K562 treated with DMSO at 1 percent for 12 hours (cell line): ENCODE measurements around the gene NMNAT1. TPM values are rescaled to one million over a fixed set of nuclear protein-coding genes. Genes with fewer than 3 reads are reported as not detected.

Experiments used
- total RNA-seq: library from RNA; unstranded; fragments of 300-600 nt; gene quantifications from 2 replicates; pipeline ENCODE4 v1.2.3, GENCODE V29; 2022; ENCODE audit not compliant: insufficient read depth

NMNAT1 gene
- total RNA-seq: 8.7 and 18.1 TPM in 2 replicates

DNA sequence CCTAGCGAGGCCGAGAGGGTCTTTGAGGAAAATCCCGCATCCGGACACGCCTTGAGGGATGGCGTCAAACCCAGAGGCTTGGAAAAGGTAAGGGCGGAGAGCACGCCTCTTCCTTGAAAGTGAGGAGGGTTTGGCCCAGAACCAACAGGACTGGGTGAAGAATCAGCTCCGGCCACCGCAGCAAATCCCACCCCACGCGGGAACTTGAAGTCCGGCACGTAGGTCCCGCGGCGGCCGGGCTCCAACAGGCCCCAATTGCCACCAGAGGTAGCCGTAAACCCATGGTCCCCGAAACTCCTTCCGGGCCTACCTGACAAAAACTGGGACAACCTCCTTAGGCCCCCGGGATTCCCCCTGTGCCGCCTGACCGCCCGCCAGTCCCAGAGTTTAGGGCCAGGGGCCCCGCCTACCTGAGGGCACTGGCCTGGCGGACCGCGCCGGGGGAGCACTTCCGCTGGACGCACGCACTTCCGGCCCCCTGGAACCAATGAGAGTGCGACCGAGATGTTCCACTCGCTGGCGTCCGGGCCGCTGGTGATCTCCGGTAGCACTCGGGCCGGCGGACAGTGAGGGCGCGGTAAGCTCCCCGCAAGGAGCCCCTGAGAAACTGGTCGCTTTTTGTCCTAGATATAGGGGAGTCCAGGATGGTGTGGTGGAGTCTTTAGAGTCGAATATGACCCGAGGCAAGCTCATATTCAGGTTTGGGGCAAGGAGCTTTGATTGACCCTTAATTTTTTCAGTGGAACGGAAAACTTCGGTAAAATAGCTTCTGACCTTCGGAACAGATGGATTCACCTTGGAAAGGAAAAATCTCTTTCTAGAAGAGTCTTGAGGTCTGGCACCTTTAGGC, at the start of gene NMNAT1, which contains the start of gene LZIC:
Gene NMNAT1 (plus strand): TSS at position 537 of the 850 bp plus-strand sequence. CDS start 28,599 bp downstream, outside the sequence.
Gene LZIC (minus strand): TSS at position 453 of the 850 bp plus-strand sequence. CDS start 6,772 bp downstream, outside the sequence.

DNA sequence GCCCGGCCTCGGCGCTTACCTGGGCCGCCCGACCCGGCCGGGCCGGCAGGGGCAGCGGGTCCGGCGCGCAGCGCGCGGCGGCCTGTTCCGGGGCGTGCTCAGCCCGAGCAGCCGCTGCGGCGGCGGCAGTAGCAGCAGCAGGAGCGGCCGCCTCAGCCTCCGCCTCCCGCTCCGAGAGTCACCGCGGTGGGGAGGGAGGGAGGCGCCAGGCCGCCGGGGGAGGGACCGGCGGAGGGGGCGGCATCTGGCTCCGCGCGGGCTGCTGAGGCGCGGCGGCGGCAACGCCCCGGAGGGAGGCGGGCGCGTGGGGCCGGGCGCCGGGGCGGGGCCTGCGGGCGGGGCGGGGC, 33.2 kb upstream of the NMNAT1 start, which contains the start of gene CTNNBIP1:
Gene CTNNBIP1 (minus strand): TSS at position 194 of the 347 bp plus-strand sequence. CDS start 38,205 bp downstream, outside the sequence.

DNA sequence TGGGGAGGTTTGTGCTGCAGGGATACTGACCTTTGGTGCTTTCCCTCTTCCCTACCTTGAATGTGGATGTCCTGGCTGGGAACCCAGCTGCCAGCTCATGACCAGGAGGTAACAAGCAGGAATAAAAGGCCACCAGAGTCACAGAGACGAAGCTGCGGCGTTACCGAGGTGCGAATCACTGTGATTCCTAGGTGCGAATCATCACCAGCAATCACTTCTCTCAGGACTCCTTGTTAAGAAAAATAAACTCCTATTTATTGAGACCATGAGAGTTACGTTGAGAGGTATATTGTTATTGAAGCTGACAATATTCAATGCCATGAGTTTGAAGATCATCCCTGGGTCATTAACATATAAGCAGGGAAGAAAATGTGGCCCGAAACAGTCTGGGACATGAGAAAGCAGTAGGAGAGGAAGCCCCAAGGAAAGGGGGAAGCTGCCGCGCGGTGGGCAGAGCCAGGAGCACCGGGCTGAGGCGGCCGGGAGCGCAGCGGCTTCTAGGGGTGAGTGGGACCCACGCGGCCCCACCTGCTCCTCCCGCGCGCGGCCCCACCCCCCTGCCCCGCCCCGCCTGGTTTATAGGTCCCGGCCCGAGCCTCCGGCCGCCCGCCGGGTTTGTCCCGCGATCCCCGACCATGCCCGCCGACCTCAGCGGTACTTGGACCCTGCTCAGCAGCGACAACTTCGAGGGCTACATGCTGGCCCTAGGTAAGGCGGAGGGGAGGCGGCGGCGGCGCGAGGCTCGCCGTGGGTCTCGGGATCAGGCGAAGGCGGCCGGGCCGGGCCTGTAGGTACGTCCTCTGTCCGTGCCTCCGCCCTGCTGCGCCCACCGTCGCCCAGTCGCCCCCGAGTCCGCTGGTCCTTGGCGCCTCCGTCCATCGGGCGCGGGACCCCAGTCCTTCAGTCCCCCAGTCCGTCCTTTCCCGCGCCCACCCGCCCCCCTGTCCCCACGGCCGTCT, 53.6 kb downstream of the NMNAT1 start, which contains the start of gene RBP7:
Gene RBP7 (plus strand): TSS at position 605 of the 959 bp plus-strand sequence. CDS start 31 bp downstream, at position 636.

DNA sequence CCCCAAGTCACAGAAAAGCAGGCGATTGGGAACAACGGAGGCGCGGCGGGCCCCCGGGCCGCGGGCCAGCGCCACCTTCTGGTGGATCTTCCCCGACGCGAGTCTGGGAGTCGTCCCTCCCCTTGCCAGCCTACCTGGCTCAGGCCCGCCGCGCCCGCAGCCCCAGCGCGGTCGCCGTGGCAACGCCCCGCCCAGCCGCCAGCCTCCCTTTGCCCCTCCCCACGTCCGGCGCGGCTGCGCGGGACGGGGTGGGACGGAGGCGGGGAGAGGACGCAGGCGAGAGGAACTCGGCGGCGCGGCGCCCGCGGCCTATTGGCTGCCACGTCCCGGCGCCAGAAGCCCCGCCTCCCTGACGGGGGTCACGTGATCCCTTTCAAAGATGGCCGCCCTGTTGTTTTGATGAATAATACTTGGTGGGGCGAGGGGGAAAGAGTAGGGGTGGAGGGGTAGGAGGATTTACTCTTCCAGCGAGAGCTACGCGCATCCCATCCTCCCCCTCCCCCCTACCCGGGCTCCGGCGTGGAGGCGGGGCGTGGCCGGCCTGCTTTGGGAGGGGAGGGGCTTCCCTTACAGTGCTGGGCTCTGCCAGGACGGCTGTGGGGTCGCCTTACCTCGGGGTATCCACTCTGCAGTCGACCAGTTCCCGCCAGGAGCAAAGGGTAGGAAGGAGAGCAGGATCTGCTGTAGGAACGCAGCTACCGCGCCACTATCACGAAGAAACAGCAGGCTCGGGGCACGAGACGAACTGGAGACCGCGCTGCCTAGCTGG, 89.5 kb downstream of the NMNAT1 start, which contains the start of gene UBE4B:
Gene UBE4B (plus strand): TSS at position 369 of the 769 bp plus-strand sequence. CDS start 713 bp downstream, outside the sequence.

Other genes starting within 250 kb of the NMNAT1 start
- gene CLSTN1, start 119.5 kb upstream of the NMNAT1 start, total RNA-seq: 45.7 and 93.7 TPM in 2 replicates
- gene CTNNBIP1, start 33.2 kb upstream of the NMNAT1 start, total RNA-seq: 51.4 and 67.6 TPM in 2 replicates
- gene LZIC, start 84 bp upstream of the NMNAT1 start, total RNA-seq: 20.9 and 30.4 TPM in 2 replicates
- not detected in 2 replicates for gene RBP7, start 53.8 kb downstream of the NMNAT1 start, total RNA-seq
- gene UBE4B, start 89.5 kb downstream of the NMNAT1 start, total RNA-seq: 22.5 and 66.3 TPM in 2 replicates